Neural cell (in vitro differentiated cells): ENCODE data around the gene KRT86. TPM values are rescaled to one million over a fixed set of nuclear protein-coding genes. Genes with fewer than 3 reads are reported as not detected.

Source experiments
- H2AFZ ChIP-seq: fragments of 200-600, 300-800 bp; sonication (generic), shearing (Covaris generic); 2 replicates; pipeline ENCODE4 v1.6.0; 2014; ENCODE audit warnings: low read depth, mild to moderate bottlenecking, antibody characterized with exemption, low read length, moderate library complexity
- H3F3A ChIP-seq: fragments of 200-600 bp; shearing (Covaris generic); 2 replicates; pipeline ENCODE4 v1.6.1; 2016; ENCODE audit warnings: mild to moderate bottlenecking, moderate library complexity, mixed read lengths, antibody characterized with exemption, low read length; ENCODE audit not compliant: insufficient read depth, poor library complexity, severe bottlenecking
- H3K27ac ChIP-seq: fragments of 200-600, 300-800 bp; sonication (generic), shearing (Covaris generic); 2 replicates; pipeline ENCODE4 v1.5.1; 2014; ENCODE audit warnings: mild to moderate bottlenecking, low read length, moderate library complexity
- H3K27me3 ChIP-seq: fragments of 300-800, 200-600 bp; sonication (generic), shearing (Covaris generic); 2 replicates; pipeline ENCODE4 v1.6.0; 2014; ENCODE audit warnings: mild to moderate bottlenecking, low read depth, low read length, moderate library complexity; ENCODE audit not compliant: insufficient read depth
- H3K36me3 ChIP-seq: fragments of 300-800, 200-600 bp; sonication (generic), shearing (Covaris generic); 2 replicates; pipeline ENCODE4 v1.5.1; 2014; ENCODE audit warnings: mild to moderate bottlenecking, antibody characterized with exemption, low read length, moderate library complexity; ENCODE audit not compliant: insufficient read depth
- H3K4me2 ChIP-seq: fragments of 300-800, 200-600 bp; sonication (generic), shearing (Covaris generic); 2 replicates; pipeline ENCODE4 v1.6.0; 2014; ENCODE audit warnings: mild to moderate bottlenecking, low read length
- H3K4me3 ChIP-seq: fragments of 300-800, 200-600 bp; sonication (generic), shearing (Covaris generic); 2 replicates; pipeline ENCODE4 v1.5.1; 2014; ENCODE audit warnings: mild to moderate bottlenecking, low read length, moderate library complexity
- H3K79me2 ChIP-seq: fragments of 200-600 bp; shearing (Covaris generic); replicated peaks from 2 replicates; pipeline ENCODE4 v1.6.0; 2014; ENCODE audit warnings: mild to moderate bottlenecking, low read length, moderate library complexity; ENCODE audit not compliant: insufficient read depth
- H3K9ac ChIP-seq: fragments of 300-800, 200-600 bp; sonication (generic), shearing (Covaris generic); 2 replicates; pipeline ENCODE4 v1.6.1; 2016; ENCODE audit warnings: mild to moderate bottlenecking, low read length, mixed read lengths
- H3K9me2 ChIP-seq: fragments of 200-600 bp; shearing (Covaris generic); 2 replicates; pipeline ENCODE4 v1.6.1; 2016; ENCODE audit warnings: mild to moderate bottlenecking, low read length, mixed read lengths; ENCODE audit not compliant: insufficient read depth
- H3K9me3 ChIP-seq: fragments of 200-600, 300-800 bp; sonication (generic), shearing (Covaris generic); 2 replicates; pipeline ENCODE4 v1.6.1; 2016; ENCODE audit warnings: mild to moderate bottlenecking, mixed run types, low read length, moderate library complexity, mixed read lengths
- H4K20me1 ChIP-seq: fragments of 200-600 bp; shearing (Covaris generic); 2 replicates; pipeline ENCODE4 v1.6.1; 2016; ENCODE audit warnings: mild to moderate bottlenecking, mixed run types; ENCODE audit not compliant: insufficient read depth
- EP300 ChIP-seq: fragments of 450-650 bp; conservative IDR thresholded peaks from 2 replicates; pipeline ENCODE4 v1.6.1; 2014; ENCODE audit warnings: antibody characterized with exemption, mild to moderate bottlenecking, moderate library complexity; ENCODE audit not compliant: poor library complexity, severe bottlenecking
- EZH2 ChIP-seq: fragments of 200-600, 300-800 bp; shearing (Covaris generic), sonication (generic); IDR thresholded peaks from 2 replicates; pipeline ENCODE4 v1.6.1; 2014; ENCODE audit warnings: antibody characterized with exemption, low read length, borderline replicate concordance, mild to moderate bottlenecking; ENCODE audit not compliant: insufficient read depth, poor library complexity, severe bottlenecking
- MXI1 ChIP-seq: fragments of 450-650 bp; conservative IDR thresholded peaks from 2 replicates; pipeline ENCODE4 v1.6.1; 2014; ENCODE audit warnings: antibody characterized with exemption, mild to moderate bottlenecking; ENCODE audit not compliant: poor library complexity, severe bottlenecking
- POLR2AphosphoS5 ChIP-seq: IDR thresholded peaks from 2 replicates; pipeline ENCODE4 v1.6.1; 2012
- RAD21 ChIP-seq: fragments of 450-650 bp; conservative IDR thresholded peaks from 2 replicates; pipeline ENCODE4 v1.6.1; 2014; ENCODE audit warnings: antibody characterized with exemption, mild to moderate bottlenecking, moderate library complexity
- SMC3 ChIP-seq: fragments of 450-650 bp; conservative IDR thresholded peaks from 2 replicates; pipeline ENCODE4 v1.6.1; 2014; ENCODE audit warnings: antibody characterized with exemption, mild to moderate bottlenecking, moderate library complexity; ENCODE audit not compliant: poor library complexity
- TAF1 ChIP-seq: IDR thresholded peaks from 2 replicates; pipeline ENCODE4 v1.6.1; 2012; ENCODE audit warnings: low read depth
- polyA plus RNA-seq: library from polyadenylated mRNA; depleted of rRNA; stranded (reverse); fragments of >200 nt; gene quantifications from 2 replicates; pipeline ENCODE4 v1.2.3, GENCODE V29; 2014
- TF ChIP-seq, protein P1 (sequence below): IDR thresholded peaks from 2 replicates; pipeline ENCODE4 v1.6.1; 2012; ENCODE audit warnings: borderline replicate concordance
- TF ChIP-seq, protein P2 (sequence below): fragments of 450-650 bp; IDR thresholded peaks from 2 replicates; pipeline ENCODE4 v1.5.1; 2014; ENCODE audit warnings: antibody characterized with exemption, mild to moderate bottlenecking, moderate library complexity; ENCODE audit not compliant: poor library complexity, severe bottlenecking

Gene KRT86
- polyA plus RNA-seq, 1 donor from 2014 or later: not detected

DNA sequence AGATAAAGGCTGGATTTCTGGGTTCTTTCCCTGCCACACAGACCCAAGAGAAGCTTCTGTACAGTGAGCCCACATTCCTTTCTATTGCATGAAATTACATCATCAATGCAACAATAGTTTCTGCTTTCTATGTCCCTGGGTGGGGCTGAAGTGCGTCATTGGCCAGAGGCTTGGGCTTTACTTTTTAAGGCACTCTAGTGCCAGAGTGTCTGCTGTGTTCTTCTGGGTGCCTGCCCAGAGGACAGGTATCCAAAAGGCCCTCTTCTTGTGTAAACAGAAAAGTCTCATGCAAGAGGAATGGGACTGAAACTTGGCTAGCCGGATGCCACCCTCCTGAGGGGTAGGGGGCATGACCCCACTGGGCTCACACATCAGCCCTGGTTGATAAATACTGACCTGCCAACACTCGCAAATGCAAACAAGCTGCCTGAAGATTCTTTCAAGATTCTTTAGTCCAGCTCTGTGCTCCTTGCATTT lies 5.9 kb downstream of the KRT86 start:
- Histone ChIP-seq H3K79me2 (no peaks in the 10 kb centered on the region), H3K36me3 (no peaks in the 10 kb centered on the region), H3K4me2 (no peak overlapping the region), H4K20me1 (no peaks in the 10 kb centered on the region), H3K27me3 (no peaks in the 10 kb centered on the region), H3K9me2 (no peaks in the 10 kb centered on the region), H3F3A (no peaks in the 10 kb centered on the region), H3K9ac (no peak overlapping the region), H3K4me3 (no peak overlapping the region), H3K27ac (no peak overlapping the region), H3K9me3 (no peaks in the 10 kb centered on the region), H2AFZ (no peak overlapping the region)
- TF ChIP-seq MXI1 (no peak), SMC3 (no peak), POLR2AphosphoS5 (no peak), EP300 (no peak), RAD21 (no peak), TAF1 (no peak), EZH2 (no peak)
- TF ChIP-seq, protein P1, sequence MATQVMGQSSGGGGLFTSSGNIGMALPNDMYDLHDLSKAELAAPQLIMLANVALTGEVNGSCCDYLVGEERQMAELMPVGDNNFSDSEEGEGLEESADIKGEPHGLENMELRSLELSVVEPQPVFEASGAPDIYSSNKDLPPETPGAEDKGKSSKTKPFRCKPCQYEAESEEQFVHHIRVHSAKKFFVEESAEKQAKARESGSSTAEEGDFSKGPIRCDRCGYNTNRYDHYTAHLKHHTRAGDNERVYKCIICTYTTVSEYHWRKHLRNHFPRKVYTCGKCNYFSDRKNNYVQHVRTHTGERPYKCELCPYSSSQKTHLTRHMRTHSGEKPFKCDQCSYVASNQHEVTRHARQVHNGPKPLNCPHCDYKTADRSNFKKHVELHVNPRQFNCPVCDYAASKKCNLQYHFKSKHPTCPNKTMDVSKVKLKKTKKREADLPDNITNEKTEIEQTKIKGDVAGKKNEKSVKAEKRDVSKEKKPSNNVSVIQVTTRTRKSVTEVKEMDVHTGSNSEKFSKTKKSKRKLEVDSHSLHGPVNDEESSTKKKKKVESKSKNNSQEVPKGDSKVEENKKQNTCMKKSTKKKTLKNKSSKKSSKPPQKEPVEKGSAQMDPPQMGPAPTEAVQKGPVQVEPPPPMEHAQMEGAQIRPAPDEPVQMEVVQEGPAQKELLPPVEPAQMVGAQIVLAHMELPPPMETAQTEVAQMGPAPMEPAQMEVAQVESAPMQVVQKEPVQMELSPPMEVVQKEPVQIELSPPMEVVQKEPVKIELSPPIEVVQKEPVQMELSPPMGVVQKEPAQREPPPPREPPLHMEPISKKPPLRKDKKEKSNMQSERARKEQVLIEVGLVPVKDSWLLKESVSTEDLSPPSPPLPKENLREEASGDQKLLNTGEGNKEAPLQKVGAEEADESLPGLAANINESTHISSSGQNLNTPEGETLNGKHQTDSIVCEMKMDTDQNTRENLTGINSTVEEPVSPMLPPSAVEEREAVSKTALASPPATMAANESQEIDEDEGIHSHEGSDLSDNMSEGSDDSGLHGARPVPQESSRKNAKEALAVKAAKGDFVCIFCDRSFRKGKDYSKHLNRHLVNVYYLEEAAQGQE: no peak
- TF ChIP-seq, protein P2, sequence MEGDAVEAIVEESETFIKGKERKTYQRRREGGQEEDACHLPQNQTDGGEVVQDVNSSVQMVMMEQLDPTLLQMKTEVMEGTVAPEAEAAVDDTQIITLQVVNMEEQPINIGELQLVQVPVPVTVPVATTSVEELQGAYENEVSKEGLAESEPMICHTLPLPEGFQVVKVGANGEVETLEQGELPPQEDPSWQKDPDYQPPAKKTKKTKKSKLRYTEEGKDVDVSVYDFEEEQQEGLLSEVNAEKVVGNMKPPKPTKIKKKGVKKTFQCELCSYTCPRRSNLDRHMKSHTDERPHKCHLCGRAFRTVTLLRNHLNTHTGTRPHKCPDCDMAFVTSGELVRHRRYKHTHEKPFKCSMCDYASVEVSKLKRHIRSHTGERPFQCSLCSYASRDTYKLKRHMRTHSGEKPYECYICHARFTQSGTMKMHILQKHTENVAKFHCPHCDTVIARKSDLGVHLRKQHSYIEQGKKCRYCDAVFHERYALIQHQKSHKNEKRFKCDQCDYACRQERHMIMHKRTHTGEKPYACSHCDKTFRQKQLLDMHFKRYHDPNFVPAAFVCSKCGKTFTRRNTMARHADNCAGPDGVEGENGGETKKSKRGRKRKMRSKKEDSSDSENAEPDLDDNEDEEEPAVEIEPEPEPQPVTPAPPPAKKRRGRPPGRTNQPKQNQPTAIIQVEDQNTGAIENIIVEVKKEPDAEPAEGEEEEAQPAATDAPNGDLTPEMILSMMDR: no peak

DNA sequence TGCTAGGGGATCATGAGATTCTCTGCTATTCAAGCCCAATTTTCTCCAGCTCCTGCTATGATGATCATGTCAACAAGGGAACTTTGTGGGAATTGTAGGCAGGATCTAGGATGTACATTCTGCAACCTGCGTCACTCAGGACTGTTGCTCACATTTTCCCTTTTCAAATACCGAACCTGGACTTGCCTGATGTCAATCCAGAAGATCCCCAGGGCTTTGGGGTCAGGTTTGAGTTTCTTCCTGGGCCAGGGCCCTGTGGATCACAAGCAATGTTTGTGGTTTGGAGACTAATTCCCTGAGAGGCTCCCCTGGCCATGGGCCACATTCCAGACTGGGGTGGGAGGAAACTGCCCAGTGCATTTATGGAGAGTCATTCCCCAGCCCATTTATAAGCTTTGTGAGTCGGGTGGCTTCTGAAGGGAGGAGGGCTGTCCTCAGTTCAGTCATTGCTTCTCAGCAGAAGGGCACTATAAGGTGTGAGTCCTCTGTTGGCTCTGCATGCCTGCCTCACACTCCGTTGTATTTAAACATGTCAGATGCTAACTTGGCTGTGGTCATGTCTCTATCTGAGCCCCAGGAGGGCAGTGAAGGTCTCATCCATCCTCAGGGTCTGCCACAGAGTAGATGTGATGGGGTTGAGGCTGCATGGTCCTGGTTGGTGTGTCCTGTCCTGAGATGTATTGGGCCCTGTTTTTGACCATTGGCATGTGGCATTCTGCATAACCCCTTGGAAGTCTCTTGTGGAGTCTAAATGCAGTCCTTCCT lies 6.5 kb downstream of the KRT86 start:
- H3F3A ChIP-seq: no peaks in the 10 kb centered on the region
- H2AFZ ChIP-seq: no peak overlapping the region
- no peak overlapping the region for H3K27ac ChIP-seq
- no peaks in the 10 kb centered on the region for H3K9me2 ChIP-seq
- no peak for TF ChIP-seq SMC3
- no peaks in the 10 kb centered on the region for H3K36me3 ChIP-seq
- no peak overlapping the region for H3K4me3 ChIP-seq
- H3K4me2 ChIP-seq: no peak overlapping the region
- no peaks in the 10 kb centered on the region for H3K9me3 ChIP-seq
- H4K20me1 ChIP-seq: no peaks in the 10 kb centered on the region
- no peaks in the 10 kb centered on the region for H3K27me3 ChIP-seq
- no peak overlapping the region for H3K9ac ChIP-seq
- no peaks in the 10 kb centered on the region for H3K79me2 ChIP-seq
